ENCODE data around the gene TRAT1.

The TRAT1 gene

DNA sequence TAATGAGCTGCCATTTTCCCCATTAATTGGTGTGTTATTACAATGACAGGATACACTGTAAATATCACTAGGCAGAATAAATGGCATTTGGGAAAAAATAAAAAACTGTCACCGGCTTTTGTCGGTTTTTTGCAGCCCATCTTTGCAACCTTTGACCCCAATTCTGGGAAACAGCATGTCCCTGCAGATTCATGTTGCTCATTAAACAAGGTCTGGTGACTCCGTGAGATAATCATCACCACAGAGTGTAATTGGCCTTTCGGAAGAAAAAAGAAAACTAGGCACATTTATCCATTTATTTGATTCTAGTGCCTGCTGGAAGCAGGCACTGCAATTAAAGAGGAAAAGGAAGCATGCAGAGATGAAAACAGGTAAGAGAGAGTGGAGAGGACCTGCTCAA is 64.5 kb downstream of the TRAT1 start:
- no peak for DNase-seq
- TF ChIP-seq GATA1 (IDR thresholded peaks at IDR 0.05; ENCODE audit: low read depth, low read length) (no peak), POLR2A (IDR thresholded peaks at IDR 0.05; ENCODE audit: low read length) (no peak)

DNA sequence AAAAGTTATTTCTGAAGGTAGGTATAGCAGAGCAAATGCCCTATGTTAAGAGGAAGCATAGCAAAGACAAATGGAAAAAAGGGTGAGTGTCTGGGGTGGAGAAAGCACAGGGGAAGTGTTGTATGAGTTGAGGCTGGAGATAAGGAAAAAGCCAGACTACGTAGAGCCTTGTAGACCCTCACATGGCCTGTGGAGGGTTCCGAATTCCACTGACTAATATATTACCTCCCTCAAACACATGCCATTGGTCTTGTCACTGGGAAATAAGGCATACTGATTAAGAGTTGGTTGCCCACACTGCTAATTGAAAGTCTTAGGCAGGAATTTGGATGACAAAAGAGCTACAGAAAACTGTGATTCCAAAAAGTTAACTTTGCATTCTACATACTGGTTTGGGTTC is 65.2 kb downstream of the TRAT1 start:
- TF ChIP-seq POLR2A (IDR thresholded peaks at IDR 0.05; ENCODE audit: low read length) (no peak), GATA1 (IDR thresholded peaks at IDR 0.05; ENCODE audit: low read depth, low read length) (no peak)
- no peak for DNase-seq

- no peak for DNase-seq
- TF ChIP-seq POLR2A (IDR thresholded peaks at IDR 0.05; ENCODE audit: low read length) (no peak), GATA1 (IDR thresholded peaks at IDR 0.05; ENCODE audit: low read depth, low read length) (no peak)
Measured at GRCh38 chr3:108891833-108892232, 69.2 kb downstream of the TRAT1 start.

GRCh38 chr3:108894981-108895380 is 72.4 kb downstream of the TRAT1 start:
- no peak for TF ChIP-seq POLR2A (IDR thresholded peaks at IDR 0.05; ENCODE audit: low read length)
- TF ChIP-seq GATA1 (IDR thresholded peaks at IDR 0.05; ENCODE audit: low read depth, low read length), result no peak
- no peak for DNase-seq

GRCh38 chr3:108897883-108898282 is 75.3 kb downstream of the TRAT1 start:
- TF ChIP-seq POLR2A (IDR thresholded peaks at IDR 0.05; ENCODE audit: low read length) (no peak), GATA1 (IDR thresholded peaks at IDR 0.05; ENCODE audit: low read depth, low read length) (no peak)
- DNase-seq, result no peak

GRCh38 chr3:108899530-108899929 is 76.9 kb downstream of the TRAT1 start:
- TF ChIP-seq GATA1 (IDR thresholded peaks at IDR 0.05; ENCODE audit: low read depth, low read length) (no peak), POLR2A (IDR thresholded peaks at IDR 0.05; ENCODE audit: low read length) (no peak)
- DNase-seq, result no peak

Measured in erythroblast (primary cell).